ENCODE data around the gene CDK15.
"Not testable (repeated sequence)": the region's sequence is repeated elsewhere in the genome, so short reads cannot be mapped to it uniquely, and the experiment has no call there.

The CDK15 gene

DNA sequence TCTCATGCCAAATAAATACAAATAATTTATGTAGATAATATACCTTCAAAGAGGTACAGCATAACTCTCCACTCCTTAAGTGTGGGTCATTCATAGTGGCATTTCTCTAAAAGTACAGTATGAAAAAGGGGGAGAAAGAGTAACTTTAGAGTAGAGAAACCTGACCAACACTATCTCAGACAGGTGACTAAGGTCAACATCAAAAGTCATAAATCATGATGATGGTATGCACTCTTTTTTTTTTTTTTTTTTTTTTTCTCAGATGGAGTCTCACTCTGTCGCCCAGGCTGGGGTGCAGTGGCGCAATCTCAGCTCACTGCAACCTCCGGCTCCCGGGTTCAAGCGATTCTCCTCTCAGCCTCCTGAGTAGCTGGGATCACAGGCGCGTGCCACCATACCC, 4.3 kb downstream of the CDK15 start:
- H3K9me3 ChIP-seq (replicated peaks; ENCODE audit: low read length); H3K36me3 ChIP-seq (ENCODE audit: insufficient read depth, low read length); H3K27me3 ChIP-seq (ENCODE audit: control insufficient read depth, insufficient read depth, low read length); H3K4me2 ChIP-seq (ENCODE audit: low read length); H3K9ac ChIP-seq (ENCODE audit: low read depth, low read length); H3K4me3 ChIP-seq (ENCODE audit: low read length): not testable (repeated sequence)
- peaks cover 23% of the 10 kb centered on the region for H3K4me1 ChIP-seq (ENCODE audit: control insufficient read depth, insufficient read depth, low read length)

DNA sequence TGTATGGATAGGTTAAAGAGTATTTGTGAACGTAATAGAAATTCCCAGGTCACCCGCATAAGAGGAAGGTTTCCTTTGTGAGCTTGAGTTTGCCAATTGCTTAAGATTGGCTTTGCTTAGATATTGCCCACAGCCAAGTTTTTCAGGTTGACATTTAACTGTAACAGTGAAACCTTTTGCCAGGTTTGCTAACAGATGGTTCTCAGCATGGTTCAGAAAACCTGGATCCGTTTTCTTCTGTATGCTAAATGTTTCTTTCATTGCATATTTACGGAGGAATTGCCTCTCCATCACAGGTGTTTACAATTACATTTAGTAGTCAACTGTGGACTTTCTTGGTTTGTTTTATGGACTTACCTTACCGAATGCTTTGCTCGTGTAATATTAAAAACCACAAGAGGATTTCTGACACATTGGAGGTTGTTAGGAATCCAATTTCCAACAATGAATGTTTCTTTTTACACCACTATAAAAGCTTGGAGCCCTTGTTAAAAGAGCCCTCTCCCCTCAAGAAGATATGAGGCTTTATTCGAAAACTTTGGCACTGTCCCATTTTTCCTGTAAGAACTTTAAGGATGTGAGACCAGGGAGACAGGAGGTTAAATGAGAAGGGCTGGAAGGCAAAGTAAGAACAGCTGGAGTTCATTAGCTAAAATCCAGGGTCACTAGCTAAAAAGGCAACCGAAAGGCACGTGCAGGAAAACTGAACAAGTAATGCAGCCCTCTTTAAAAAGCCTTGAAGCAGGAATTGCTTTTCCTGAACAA, 7.8 kb downstream of the CDK15 start:
- Histone ChIP-seq H3K4me1 (ENCODE audit: control insufficient read depth, insufficient read depth, low read length) (no peaks in the 10 kb centered on the region), H3K4me3 (ENCODE audit: low read length) (no peak overlapping the region), H3K36me3 (ENCODE audit: insufficient read depth, low read length) (no peaks in the 10 kb centered on the region), H3K27me3 (ENCODE audit: control insufficient read depth, insufficient read depth, low read length) (no peaks in the 10 kb centered on the region), H3K9me3 (replicated peaks; ENCODE audit: low read length) (no peaks in the 10 kb centered on the region), H3K9ac (ENCODE audit: low read depth, low read length) (no peak overlapping the region), H3K4me2 (ENCODE audit: low read length) (no peak overlapping the region)

DNA sequence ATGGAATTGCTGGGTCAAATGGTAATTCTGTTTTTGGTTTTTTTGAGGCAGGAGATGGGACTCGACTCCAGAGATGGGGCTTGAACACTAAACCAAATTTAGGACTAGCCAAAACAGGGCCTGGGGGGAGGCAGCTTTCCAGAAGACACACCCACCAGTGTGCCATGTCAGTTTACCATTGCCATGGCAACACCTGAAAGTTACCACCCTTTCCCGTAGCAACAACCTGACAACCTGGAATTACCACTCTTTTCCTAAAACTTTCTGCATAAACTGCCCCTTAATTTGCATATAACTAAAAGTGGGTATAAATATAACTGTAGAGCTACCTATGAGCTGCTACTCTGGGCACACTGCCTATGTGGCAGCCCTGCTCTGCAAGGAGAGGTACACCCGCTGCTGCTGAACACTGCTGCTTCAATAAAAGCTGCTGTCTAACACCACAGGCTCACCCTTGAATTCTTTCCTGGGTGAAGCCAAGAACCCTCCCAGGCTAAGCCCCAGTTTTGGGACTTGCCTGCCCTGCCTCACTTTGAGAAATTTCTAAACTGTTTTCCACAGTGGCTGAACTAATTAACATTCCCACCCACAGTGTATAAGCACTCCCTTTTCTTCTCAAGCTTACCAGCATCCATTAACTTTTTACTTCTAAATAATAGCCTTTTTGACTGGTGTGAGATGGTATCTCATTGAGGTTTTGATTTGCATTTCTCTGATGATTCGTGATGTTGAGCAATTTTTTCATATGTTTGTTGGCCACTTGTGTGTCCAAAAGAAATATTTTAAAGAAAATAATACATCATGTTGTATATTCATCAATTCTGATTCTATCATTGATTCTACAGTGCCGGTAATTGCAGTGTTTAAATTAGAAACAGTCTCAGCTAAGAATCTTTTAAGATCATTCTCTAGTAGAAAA, 10.6 kb downstream of the CDK15 start:
- H3K27me3 ChIP-seq (ENCODE audit: control insufficient read depth, insufficient read depth, low read length): no peaks in the 10 kb centered on the region
- H3K9me3 ChIP-seq (replicated peaks; ENCODE audit: low read length): no peaks in the 10 kb centered on the region
- H3K4me3 ChIP-seq (ENCODE audit: low read length): no peak overlapping the region
- no peak overlapping the region for H3K4me2 ChIP-seq (ENCODE audit: low read length)
- no peak overlapping the region for H3K9ac ChIP-seq (ENCODE audit: low read depth, low read length)
- H3K4me1 ChIP-seq (ENCODE audit: control insufficient read depth, insufficient read depth, low read length): no peaks in the 10 kb centered on the region
- no peaks in the 10 kb centered on the region for H3K36me3 ChIP-seq (ENCODE audit: insufficient read depth, low read length)

DNA sequence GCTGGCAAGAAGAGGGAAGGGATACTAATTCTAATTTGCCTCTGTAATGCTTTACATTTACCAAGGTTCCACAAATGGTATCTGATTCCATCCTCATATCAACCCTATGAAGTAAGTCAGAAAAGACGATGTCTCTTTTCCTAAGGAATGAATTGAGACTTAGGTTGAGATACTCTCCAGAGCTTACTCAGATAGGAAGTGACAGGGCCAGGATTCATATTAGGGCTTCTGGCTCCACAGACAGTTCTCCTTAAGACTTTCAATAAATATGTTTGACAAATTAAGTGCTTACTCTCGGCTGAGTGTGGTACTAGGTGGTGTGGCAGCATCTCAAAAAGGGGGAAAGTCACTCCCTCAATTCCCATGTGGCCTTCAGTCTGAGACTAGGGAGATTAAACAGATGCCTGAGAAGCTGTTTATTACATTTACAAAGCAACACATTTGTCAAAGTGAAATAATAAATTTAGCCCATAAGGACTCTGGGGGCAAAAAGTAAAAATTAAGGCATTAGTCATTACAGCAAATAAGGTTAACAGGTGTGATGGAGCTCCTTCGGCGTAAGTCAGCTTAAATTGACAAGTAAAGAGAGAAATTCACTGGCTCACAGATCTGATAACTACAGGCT, 14.2 kb downstream of the CDK15 start:
- Histone ChIP-seq H3K27me3 (ENCODE audit: control insufficient read depth, insufficient read depth, low read length) (no peaks in the 10 kb centered on the region), H3K9me3 (replicated peaks; ENCODE audit: low read length) (no peaks in the 10 kb centered on the region), H3K4me1 (ENCODE audit: control insufficient read depth, insufficient read depth, low read length) (no peaks in the 10 kb centered on the region), H3K9ac (ENCODE audit: low read depth, low read length) (no peak overlapping the region), H3K36me3 (ENCODE audit: insufficient read depth, low read length) (no peaks in the 10 kb centered on the region), H3K4me2 (ENCODE audit: low read length) (no peak overlapping the region), H3K4me3 (ENCODE audit: low read length) (no peak overlapping the region)

DNA sequence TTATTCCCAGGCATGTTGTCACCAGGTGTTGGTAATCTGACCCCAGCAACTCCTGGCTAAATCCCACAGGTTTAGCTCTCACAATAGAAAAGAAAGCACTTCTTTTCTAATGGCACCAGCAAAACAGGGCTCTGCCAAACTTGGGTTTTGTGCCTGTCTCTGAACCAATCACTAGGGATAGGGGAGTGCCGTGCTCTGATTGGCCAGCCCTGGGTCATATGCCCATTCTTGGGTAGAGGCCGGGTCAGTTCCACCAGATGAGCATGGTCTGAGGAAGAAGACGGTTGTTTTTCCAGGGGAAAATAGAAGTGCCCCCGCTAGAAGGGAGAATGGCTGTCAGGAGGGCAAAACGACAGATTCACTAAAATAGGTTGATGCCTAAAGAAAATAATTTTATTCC, 14.7 kb downstream of the CDK15 start:
- Histone ChIP-seq H3K9ac (ENCODE audit: low read depth, low read length) (no peak overlapping the region), H3K4me1 (ENCODE audit: control insufficient read depth, insufficient read depth, low read length) (no peaks in the 10 kb centered on the region), H3K36me3 (ENCODE audit: insufficient read depth, low read length) (no peaks in the 10 kb centered on the region), H3K4me3 (ENCODE audit: low read length) (no peak overlapping the region), H3K27me3 (ENCODE audit: control insufficient read depth, insufficient read depth, low read length) (no peaks in the 10 kb centered on the region), H3K4me2 (ENCODE audit: low read length) (no peak overlapping the region), H3K9me3 (replicated peaks; ENCODE audit: low read length) (no peaks in the 10 kb centered on the region)

DNA sequence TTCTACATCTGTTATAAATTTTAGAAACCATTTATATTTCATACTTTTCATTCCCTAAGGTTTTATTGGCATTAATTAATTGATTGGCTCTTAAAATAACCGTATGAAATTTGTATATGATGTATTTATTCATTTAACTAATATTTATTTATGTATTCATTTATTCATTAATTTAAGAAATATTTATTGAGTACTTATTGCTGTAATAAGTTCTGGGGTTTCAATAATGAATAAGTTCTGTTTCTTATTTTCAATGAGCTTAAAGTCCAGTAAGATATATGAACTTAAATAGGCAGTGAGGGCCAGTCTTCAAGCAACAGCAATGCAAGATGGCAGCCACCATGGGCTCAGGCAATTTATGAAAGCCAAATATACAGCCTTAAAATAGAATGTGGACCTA, 17.9 kb downstream of the CDK15 start:
- Histone ChIP-seq H3K9me3 (replicated peaks; ENCODE audit: low read length) (no peaks in the 10 kb centered on the region), H3K27me3 (ENCODE audit: control insufficient read depth, insufficient read depth, low read length) (no peaks in the 10 kb centered on the region), H3K36me3 (ENCODE audit: insufficient read depth, low read length) (no peaks in the 10 kb centered on the region), H3K4me2 (ENCODE audit: low read length) (no peak overlapping the region), H3K4me1 (ENCODE audit: control insufficient read depth, insufficient read depth, low read length) (no peaks in the 10 kb centered on the region), H3K4me3 (ENCODE audit: low read length) (no peak overlapping the region), H3K9ac (ENCODE audit: low read depth, low read length) (no peak overlapping the region)

DNA sequence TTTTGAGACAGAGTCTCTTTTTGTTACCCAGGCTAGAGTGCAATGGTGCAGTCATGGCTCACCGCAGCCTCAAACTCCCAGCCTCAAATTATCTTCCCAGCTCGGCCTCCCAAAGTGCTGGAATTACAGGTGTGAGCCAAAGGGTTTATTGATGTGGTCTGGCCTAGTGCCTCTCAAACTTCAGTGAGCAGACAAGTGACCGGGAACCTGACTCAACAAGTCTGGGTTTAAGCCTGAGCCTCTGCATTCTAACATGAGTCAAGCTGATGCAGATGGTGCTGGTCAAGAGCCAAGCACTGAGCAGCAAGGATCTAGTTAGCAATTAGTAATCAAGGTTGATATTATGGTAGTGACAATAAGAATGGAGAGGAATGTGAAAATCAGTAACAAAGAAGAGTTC, 21.3 kb downstream of the CDK15 start:
- H3K9me3 ChIP-seq (replicated peaks; ENCODE audit: low read length): no peaks in the 10 kb centered on the region
- H3K4me2 ChIP-seq (ENCODE audit: low read length): no peak overlapping the region
- H3K9ac ChIP-seq (ENCODE audit: low read depth, low read length): no peak overlapping the region
- H3K4me1 ChIP-seq (ENCODE audit: control insufficient read depth, insufficient read depth, low read length): peaks cover 9% of the 10 kb centered on the region
- H3K27me3 ChIP-seq (ENCODE audit: control insufficient read depth, insufficient read depth, low read length): no peaks in the 10 kb centered on the region
- H3K4me3 ChIP-seq (ENCODE audit: low read length): no peak overlapping the region
- no peaks in the 10 kb centered on the region for H3K36me3 ChIP-seq (ENCODE audit: insufficient read depth, low read length)

DNA sequence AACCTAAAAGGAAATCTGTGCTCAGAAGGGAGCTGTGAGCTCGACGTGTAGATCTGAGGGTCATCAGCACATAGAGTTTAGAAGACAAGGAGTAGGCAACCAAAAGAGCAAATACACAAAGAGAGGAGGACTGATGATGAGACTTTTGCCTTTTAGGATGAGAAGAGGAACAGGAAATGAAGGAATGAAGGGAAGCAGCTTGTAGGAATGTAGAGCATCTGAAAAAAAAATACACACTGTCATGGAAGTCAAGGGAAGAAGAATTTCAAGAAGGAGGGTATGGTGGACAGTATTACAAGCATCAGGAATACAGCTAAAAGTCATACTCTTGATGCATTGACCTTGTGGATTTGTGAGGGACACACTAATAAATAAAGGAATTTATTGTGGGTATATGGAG, 21.9 kb downstream of the CDK15 start:
- peaks cover 9% of the 10 kb centered on the region for H3K4me1 ChIP-seq (ENCODE audit: control insufficient read depth, insufficient read depth, low read length)
- H3K9me3 ChIP-seq (replicated peaks; ENCODE audit: low read length): no peaks in the 10 kb centered on the region
- H3K9ac ChIP-seq (ENCODE audit: low read depth, low read length): no peak overlapping the region
- no peaks in the 10 kb centered on the region for H3K27me3 ChIP-seq (ENCODE audit: control insufficient read depth, insufficient read depth, low read length)
- H3K36me3 ChIP-seq (ENCODE audit: insufficient read depth, low read length): no peaks in the 10 kb centered on the region
- H3K4me2 ChIP-seq (ENCODE audit: low read length): no peak overlapping the region
- H3K4me3 ChIP-seq (ENCODE audit: low read length): no peak overlapping the region

DNA sequence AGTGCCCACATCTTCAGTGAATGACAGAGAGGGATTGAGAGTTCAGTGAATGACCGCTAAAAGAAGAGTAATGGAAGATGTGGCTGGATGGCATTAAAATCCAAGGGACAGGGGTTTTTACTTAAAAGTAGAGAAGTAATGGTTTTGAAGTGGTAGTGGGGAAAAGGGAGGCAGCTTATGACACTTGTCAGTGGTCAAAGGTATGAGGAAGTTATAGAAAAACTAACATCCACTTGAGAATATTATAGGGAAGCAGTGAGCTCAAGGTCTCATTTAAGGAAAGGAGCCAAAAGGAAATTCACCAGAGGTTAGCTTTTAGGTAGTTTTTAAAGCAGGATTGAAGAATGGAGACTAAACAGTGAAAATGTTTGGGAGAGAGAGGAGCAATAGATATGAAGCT, 24.3 kb downstream of the CDK15 start:
- H3K36me3 ChIP-seq (ENCODE audit: insufficient read depth, low read length): no peaks in the 10 kb centered on the region
- no peak overlapping the region for H3K9ac ChIP-seq (ENCODE audit: low read depth, low read length)
- H3K4me2 ChIP-seq (ENCODE audit: low read length): no peak overlapping the region
- peaks cover 9% of the 10 kb centered on the region for H3K4me1 ChIP-seq (ENCODE audit: control insufficient read depth, insufficient read depth, low read length)
- H3K27me3 ChIP-seq (ENCODE audit: control insufficient read depth, insufficient read depth, low read length): no peaks in the 10 kb centered on the region
- H3K4me3 ChIP-seq (ENCODE audit: low read length): no peak overlapping the region
- no peaks in the 10 kb centered on the region for H3K9me3 ChIP-seq (replicated peaks; ENCODE audit: low read length)

DNA sequence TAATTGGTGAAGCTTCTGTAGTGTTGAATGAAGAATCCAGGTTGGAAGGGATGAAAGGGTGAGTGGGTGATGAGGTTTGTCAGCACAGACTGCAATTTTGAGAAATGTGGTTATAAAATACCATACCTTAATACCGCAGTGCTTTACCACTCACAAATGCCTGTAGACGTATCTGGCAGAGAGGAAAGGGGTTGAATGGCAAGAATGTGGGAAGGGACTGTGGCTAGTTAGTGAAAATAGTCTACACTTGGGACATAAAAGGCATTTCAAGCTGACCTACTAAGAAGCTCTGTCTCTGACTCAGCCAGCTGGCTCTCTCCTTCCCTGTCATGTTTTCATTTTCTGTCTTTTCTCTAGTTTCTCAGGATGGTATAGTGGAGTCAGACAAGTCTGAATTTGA, 25.1 kb downstream of the CDK15 start:
- Histone ChIP-seq H3K9ac (ENCODE audit: low read depth, low read length) (no peak overlapping the region), H3K27me3 (ENCODE audit: control insufficient read depth, insufficient read depth, low read length) (no peaks in the 10 kb centered on the region), H3K4me1 (ENCODE audit: control insufficient read depth, insufficient read depth, low read length) (peaks cover 9% of the 10 kb centered on the region), H3K9me3 (replicated peaks; ENCODE audit: low read length) (no peaks in the 10 kb centered on the region), H3K36me3 (ENCODE audit: insufficient read depth, low read length) (no peaks in the 10 kb centered on the region), H3K4me3 (ENCODE audit: low read length) (no peak overlapping the region), H3K4me2 (ENCODE audit: low read length) (no peak overlapping the region)

DNA sequence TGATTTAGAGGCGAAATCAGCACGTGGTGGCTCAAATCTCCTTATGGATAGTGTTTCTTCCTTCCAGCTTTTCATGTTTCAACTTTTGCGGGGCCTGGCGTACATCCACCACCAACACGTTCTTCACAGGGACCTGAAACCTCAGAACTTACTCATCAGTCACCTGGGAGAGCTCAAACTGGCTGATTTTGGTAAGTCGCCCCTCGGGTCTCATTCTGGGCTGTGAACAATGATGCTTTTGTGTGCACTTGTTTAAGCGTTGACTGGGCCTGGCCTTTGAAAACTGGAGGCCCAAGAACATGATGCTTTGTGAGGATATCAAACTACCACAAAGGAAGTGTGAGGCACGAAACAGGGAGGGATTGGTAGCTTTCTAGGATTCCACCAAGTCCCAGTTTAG, 27.4 kb downstream of the CDK15 start:
- Histone ChIP-seq H3K9ac (ENCODE audit: low read depth, low read length) (no peak overlapping the region), H3K27me3 (ENCODE audit: control insufficient read depth, insufficient read depth, low read length) (no peaks in the 10 kb centered on the region), H3K4me3 (ENCODE audit: low read length) (no peak overlapping the region), H3K9me3 (replicated peaks; ENCODE audit: low read length) (no peaks in the 10 kb centered on the region), H3K4me2 (ENCODE audit: low read length) (no peak overlapping the region), H3K4me1 (ENCODE audit: control insufficient read depth, insufficient read depth, low read length) (peaks cover 9% of the 10 kb centered on the region), H3K36me3 (ENCODE audit: insufficient read depth, low read length) (no peaks in the 10 kb centered on the region)

Data from skeletal muscle satellite cell (primary cell).